Mammary epithelial cell (primary cell): ENCODE data around the gene KCNA5.

Experiments used
- EZH2 ChIP-seq: IDR thresholded peaks from 2 replicates; pipeline ENCODE4 v1.6.1; 2012; ENCODE audit warnings: low read length, inconsistent platforms, borderline replicate concordance
- TF ChIP-seq, protein P1 (sequence below), 2 donors: IDR thresholded peaks in 1 of 2; conservative IDR thresholded peaks in 1 of 2; 2 replicates each; pipeline ENCODE4 v1.5.1; 2011 to 2012; ENCODE audit warnings: inconsistent platforms in 2 of 2, low read length in 2 of 2, mild to moderate bottlenecking in 2 of 2, control low read depth in 1 of 2, low read depth in 1 of 2; ENCODE audit not compliant: insufficient read depth in 1 of 2; ENCODE audit errors: extremely low read depth in 1 of 2

- no peak for TF ChIP-seq EZH2
- TF ChIP-seq, protein P1, sequence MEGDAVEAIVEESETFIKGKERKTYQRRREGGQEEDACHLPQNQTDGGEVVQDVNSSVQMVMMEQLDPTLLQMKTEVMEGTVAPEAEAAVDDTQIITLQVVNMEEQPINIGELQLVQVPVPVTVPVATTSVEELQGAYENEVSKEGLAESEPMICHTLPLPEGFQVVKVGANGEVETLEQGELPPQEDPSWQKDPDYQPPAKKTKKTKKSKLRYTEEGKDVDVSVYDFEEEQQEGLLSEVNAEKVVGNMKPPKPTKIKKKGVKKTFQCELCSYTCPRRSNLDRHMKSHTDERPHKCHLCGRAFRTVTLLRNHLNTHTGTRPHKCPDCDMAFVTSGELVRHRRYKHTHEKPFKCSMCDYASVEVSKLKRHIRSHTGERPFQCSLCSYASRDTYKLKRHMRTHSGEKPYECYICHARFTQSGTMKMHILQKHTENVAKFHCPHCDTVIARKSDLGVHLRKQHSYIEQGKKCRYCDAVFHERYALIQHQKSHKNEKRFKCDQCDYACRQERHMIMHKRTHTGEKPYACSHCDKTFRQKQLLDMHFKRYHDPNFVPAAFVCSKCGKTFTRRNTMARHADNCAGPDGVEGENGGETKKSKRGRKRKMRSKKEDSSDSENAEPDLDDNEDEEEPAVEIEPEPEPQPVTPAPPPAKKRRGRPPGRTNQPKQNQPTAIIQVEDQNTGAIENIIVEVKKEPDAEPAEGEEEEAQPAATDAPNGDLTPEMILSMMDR (conservative IDR thresholded peaks at IDR 0.05 in 1 of 2, IDR thresholded peaks at IDR 0.05 in 1 of 2; ENCODE audit: extremely low read depth in 1 of 2, insufficient read depth in 1 of 2, low read depth in 1 of 2, low read length in 2 of 2): no peak
These were observed 7.7 kb downstream of the KCNA5 start for GRCh38 chr12:5051334-5051733.
